Activated CD4-positive, alpha-beta T cell treated with anti-CD3 and anti-CD28 coated beads, Interleukin-2, amount 50 U/mL, for 4 hours (primary cell): ENCODE measurements around the gene OR4F17.
"Not testable (repeated sequence)": the region's sequence is repeated elsewhere in the genome, so short reads cannot be mapped to it uniquely, and the experiment has no call there.

Source experiments
- DNase-seq, 2 experiments: peaks; one replicate each; pipeline ENCODE4 v3.0.0-alpha.2; 2020

OR4F17 gene, protein sequence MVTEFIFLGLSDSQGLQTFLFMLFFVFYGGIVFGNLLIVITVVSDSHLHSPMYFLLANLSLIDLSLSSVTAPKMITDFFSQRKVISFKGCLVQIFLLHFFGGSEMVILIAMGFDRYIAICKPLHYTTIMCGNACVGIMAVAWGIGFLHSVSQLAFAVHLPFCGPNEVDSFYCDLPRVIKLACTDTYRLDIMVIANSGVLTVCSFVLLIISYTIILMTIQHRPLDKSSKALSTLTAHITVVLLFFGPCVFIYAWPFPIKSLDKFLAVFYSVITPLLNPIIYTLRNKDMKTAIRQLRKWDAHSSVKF

DNA sequence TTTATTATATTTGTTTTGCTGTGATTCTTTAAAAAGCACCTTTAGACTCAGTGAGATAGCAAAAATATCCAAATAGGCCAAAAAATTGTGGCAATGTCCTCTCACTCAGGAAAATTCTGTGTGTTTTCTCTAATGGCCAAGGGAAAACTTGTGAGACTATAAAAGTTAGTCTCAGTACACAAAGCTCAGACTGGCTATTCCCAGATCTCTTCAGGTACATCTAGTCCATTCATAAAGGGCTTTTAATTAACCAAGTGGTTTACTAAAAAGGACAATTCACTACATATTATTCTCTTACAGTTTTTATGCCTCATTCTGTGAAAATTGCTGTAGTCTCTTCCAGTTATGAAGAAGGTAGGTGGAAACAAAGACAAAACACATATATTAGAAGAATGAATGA lies at the start of gene OR4F17:
Gene OR4F17, plus strand, starts transcription at position 301 of the 400 bp plus-strand sequence. CDS start 3,575 bp downstream, outside the sequence.
- not testable (repeated sequence) for DNase-seq

GRCh38 chr19:70793-71192 lies 36.1 kb upstream of the OR4F17 start:
- peak; percentile 3 to 15 for DNase-seq

- DNase-seq, result not testable (repeated sequence)
Observed at GRCh38 chr19:82864-83263, 24.0 kb upstream of the OR4F17 start.

DNA sequence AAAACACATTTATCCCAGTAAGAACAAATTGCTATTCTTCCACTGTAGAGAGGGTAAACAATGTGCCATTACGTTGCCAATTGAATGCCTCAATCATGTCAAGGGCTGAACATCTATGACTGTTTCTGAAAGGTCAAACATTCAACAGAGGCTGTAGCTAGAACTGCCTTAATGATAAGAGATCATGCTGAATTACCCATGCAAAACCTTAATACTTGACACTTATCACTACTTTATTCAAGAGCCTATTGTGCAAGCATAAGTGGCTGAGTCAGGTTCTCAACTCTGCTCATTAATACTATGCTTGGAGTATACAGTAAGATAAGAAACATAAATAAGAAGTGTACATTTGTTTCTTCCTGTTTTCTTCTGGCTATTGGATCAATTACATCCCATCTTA lies 23.3 kb upstream of the OR4F17 start:
- not testable (repeated sequence) for DNase-seq

DNA sequence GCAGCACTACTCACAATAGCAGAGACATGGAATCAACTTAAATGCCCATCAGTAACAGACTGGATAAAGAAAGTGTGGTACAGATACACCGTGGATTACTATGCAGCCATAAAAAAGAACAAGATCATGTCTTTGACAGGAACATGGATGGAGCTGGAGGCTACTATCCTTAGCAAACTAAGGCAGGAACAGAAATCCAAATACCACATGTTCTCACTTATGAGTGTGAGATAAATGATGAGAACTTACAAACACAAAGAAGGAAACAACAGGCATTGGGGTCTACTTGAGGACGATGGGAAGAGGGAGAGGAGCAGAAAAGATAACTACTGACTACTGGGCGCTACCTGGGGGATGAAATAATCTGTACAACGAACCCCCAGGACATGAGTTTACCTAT lies 16.2 kb upstream of the OR4F17 start:
- DNase-seq, result not testable (repeated sequence)

DNA sequence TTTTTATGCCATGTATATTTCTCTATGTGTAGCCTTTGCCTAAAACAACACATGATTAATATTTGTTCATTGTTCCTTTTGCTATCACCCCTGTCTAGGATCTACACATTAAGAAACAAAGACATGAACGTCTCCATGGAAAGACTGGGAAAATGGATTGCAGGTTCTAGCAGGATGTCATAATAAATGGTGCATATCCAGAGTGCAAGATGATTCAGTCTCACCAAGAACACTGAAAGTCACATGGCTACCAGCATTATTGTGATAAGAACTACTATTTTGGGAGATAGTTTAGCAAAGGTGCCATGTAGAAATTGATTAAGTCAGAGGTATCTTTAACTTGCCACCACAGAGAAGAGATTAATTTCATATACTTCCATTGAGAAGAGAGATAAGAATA lies 12.1 kb upstream of the OR4F17 start:
- not testable (repeated sequence) for DNase-seq

- DNase-seq, result not testable (repeated sequence)
Observed at GRCh38 chr19:97647-98046, 9.3 kb upstream of the OR4F17 start.

DNA sequence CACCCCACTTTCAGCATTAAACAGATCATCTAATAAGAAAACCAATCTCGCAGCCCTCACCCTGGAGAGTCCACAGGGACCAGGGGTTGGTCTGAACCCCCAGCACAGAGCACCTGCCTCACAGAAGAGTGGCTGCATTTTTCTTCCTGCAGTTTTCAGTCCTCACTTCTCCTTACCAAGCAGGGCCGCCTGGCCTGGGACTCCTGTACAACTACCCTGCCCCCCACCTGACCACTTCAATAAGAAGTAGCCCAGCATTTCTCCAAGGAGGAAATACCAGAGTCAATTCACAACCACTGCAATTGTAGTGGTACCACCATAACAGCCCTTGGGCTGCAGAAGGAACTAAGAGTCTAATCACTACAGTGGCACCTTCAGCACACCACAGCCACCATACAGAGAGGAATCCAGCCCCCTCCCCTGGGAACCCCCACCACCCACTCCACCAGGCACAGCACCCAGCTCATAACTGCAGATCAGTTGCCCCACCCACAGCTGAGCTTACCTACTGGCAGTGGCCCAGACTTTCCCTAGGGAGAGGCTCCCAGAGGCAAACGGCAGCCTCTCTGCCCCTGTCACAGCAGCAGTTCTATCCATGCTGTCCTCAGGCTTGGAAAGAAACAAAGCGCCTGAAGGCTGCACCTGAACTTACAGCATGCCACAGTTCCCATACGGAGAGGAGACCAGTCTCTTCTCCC lies 13.7 kb downstream of the OR4F17 start:
- DNase-seq, result not testable (repeated sequence)
